WI38 (cell line): ENCODE data around the gene PITRM1.
"Not testable (repeated sequence)": the region's sequence is repeated elsewhere in the genome, so short reads cannot be mapped to it uniquely, and the experiment has no call there.

Experiments used
- H3K4me3 ChIP-seq: 2 replicates; pipeline ENCODE4 v1.5.1; 2011; ENCODE audit warnings: low read depth, mild to moderate bottlenecking, control low read depth, low read length
- TF ChIP-seq, protein P1 (sequence below): IDR thresholded peaks from 2 replicates; pipeline ENCODE4 v1.5.1; 2012; ENCODE audit warnings: low read depth, mild to moderate bottlenecking, control low read depth, low read length

Gene PITRM1

DNA sequence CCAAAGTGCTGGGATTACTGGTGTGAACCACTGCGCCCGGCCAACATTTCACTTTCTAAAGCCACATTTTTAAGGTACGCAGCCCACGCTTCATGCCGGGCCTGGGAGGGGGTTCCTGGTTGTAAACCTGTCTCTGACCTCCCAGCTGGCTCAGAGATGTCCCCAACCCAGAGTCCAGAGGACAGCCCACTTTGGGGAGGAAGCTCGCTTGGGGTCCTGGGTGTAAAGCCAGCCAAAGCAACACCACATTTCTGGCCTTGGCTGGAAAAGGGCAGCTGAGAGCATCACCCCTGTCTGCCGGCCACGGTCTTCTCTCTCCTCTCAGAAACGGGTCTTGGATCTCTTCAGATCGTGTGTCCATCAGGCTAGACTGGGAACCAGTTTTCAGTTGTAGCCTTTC, 23.9 kb upstream of the PITRM1 start:
- TF ChIP-seq, protein P1, sequence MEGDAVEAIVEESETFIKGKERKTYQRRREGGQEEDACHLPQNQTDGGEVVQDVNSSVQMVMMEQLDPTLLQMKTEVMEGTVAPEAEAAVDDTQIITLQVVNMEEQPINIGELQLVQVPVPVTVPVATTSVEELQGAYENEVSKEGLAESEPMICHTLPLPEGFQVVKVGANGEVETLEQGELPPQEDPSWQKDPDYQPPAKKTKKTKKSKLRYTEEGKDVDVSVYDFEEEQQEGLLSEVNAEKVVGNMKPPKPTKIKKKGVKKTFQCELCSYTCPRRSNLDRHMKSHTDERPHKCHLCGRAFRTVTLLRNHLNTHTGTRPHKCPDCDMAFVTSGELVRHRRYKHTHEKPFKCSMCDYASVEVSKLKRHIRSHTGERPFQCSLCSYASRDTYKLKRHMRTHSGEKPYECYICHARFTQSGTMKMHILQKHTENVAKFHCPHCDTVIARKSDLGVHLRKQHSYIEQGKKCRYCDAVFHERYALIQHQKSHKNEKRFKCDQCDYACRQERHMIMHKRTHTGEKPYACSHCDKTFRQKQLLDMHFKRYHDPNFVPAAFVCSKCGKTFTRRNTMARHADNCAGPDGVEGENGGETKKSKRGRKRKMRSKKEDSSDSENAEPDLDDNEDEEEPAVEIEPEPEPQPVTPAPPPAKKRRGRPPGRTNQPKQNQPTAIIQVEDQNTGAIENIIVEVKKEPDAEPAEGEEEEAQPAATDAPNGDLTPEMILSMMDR, result no peak

DNA sequence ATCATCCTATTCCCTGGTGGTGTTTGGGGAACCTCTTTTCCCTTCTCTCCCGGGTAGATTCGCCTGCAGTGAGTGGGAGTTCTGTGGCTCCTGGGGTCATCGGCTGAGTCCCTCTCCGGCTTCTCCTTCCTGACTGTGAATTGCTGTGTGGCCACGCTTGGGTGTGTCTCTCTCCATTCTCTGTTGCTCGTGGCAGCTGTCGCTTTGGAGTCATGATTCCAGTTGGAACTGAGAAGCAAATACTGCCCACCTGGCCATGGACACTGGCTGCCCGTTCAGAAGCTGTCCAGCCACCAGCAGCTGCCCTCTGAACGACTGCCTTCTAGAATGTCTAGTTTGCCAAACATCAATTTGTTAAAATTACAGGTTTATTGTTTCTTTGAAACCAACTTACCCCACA, 23.1 kb upstream of the PITRM1 start:
- H3K4me3 ChIP-seq, result no peak overlapping the region
- TF ChIP-seq, protein P1, result no peak

More for the DNA sequence above, 23.9 kb upstream of the PITRM1 start:
- no peak overlapping the region for H3K4me3 ChIP-seq

DNA sequence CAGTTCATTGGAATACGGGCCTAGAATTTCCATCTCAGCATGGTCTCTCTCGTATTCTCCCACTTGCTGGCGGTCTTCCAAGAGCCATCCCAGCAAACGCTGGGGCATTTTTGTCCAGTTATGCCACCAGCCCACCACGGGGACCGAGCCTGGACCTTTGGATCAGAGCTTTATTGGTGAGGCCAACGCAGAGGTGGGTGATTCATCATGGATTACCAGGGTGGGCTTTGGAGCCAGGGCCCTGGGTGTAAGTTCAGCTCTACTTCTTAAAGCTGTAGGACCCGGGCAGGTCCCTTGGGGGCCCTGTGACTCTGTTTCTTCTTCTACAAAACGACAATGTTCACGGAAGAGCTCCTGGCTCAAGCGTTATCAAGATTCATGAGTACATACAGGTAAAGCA, 22.7 kb upstream of the PITRM1 start:
- TF ChIP-seq, protein P1, result no peak

DNA sequence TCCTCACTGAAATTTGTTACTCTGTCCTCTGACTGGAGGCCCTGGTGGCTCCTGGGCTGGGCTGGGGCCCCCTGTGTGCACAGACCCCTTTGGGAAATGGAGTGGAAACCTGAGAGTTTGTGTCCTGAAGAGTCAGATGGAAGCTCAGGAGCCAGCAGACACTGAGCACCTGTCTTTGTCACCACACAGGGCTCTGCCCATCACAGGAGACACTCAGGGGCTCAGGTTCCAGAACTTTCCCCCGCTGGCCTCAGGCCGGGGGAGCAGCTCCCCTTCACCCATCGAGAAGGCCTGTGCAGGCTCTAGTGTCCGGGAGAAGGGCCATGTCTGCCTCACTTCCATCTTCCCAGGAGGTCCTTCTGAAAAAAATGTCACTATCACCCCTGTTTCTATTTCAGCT, 22.3 kb upstream of the PITRM1 start:
- H3K4me3 ChIP-seq, result no peak overlapping the region
- TF ChIP-seq, protein P1, result no peak

More for the DNA sequence above, 22.7 kb upstream of the PITRM1 start:
- no peak overlapping the region for H3K4me3 ChIP-seq

DNA sequence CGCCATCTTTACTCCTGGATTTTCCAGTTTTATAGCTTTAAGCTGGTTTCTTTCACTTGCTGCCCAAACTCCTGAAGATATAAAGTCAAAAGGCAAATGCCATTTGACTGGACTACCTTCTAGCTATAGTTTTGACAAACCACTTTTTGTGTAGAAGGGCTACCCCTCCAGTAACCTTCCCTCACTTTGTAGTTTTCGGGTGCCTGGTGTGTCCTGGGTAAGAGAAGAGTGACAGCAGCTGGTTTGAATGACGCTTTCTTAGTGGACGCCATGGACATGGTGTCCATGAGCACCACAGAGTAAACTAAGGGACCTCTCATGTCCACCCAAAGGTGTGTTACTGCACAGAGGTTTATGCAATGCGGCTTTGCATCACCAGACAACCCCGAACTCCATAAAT, 21.2 kb upstream of the PITRM1 start:
- TF ChIP-seq, protein P1, result no peak
- H3K4me3 ChIP-seq, result no peak overlapping the region

DNA sequence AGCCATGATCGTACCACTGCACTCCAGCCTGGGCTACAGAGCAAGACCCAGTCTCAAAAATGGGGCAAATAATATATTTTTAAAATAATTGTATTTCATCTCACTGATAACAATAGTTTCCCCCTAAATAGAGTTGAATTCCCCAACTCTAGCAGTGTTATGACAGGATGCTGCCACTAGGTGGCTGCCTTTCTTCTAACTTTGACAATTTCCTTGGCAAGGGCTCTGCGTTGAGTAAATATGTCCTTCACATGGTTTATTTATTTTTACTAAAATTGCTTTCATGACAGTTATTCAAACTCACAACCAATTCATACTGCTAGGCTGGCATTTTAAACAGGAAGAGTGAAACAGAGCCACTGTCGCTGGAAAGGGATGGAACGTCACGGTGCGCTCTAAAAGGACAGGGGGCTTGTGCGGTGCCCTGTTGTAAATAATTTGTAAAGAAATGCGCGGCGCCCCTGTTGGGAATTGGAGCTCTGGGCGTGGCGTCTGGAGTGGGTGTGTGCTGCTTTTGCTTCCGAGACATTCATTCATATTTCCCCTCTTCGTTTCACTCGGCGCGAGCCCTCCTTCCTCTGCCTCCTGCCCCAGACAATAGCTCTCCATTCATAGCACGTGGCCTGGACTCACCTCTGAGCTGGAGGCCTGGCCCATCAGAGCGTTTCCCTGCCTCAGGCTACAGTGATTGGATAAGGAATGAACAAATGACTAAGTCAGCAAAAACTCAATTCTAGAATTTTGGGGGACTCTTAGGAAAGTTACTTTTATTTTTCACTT, 20.5 kb upstream of the PITRM1 start:
- TF ChIP-seq, protein P1, result peak; percentile 87
- H3K4me3 ChIP-seq, result peak overlapping the region; percentile 32

DNA sequence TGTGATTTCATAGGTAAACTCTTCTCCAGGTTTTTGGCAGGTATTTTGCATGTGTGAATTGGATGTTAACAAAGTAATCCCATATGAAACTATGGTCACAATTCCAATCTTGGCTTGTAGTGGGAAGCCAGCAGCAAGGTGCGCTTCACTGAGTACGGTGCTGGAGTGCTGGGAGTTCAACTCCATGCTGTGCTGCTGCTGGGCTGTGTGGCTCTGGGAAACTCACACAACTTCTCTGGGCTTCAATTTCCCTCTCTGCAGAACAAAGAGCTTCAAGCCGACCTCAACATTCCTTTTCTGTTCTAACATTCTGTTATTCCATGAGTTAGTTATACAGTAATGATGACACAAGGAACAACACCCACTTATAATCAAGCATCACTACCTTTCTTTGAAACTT, 18.2 kb upstream of the PITRM1 start:
- no peak overlapping the region for H3K4me3 ChIP-seq
- TF ChIP-seq, protein P1, result no peak

DNA sequence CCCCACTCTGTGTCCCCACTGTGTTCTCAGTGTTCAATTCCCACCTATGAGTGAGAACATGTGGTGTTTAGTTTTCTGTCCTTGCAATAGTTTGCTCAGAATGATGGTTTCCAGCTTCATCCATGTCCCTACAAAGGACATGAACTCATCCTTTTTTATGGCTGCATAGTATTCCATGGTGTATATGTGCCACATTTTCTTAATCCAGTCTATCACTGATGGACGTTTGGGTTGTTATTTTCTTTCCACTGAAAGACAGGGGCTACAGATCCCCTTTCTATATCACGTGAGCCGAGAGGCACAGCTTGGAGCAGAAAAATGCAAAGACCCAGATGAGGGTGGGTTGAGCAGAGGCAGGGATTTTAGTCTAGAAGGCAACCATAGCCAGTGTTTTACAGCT, 14.6 kb upstream of the PITRM1 start:
- not testable (repeated sequence) for H3K4me3 ChIP-seq
